ENCODE data around the gene DPYSL5. TPM values are rescaled to one million over a fixed set of nuclear protein-coding genes. Genes with fewer than 3 reads are reported as not detected.
A peak's percentile ranks its signal among the peaks of the same experiment; 100 is the strongest.

Gene DPYSL5
- total RNA-seq, 2 experiments from 2014 or later = not detected

DNA sequence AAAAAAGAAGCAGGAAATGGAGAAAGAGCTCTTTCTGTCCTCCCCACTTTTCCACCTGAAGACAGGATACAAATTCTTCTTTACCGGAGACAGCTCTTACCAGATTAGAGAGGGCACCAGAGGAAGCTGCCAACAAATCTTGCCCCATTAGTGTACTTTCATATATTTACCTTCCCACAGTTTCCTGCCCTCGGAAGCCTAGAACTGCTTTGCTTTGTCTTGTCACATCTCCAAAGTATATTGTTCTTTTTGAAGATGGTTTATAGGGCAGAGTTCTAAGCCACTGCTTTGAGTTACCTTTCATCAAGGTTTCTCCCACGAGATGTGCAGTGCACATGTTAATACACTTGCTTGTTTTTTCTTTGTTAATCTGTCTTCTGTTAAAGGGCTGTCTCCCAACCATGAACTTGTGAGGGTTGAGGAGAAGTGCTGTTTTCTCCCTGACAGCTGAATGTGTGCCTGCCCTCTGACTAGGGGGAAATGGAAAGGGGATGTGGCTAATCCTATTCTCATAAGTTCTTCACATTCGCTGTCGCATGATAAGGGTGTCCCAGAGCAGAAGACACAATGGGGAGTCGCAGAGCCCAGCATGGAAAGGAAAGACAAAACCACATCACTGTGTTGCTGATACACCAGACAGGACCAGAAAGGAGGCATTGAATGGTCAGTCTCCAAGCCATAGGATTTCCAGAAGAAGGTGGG is 37.9 kb upstream of the DPYSL5 start:
- no peaks in the 10 kb centered on the region for H3K36me3 Mint-ChIP-seq (ENCODE audit: low read depth)
- intact Hi-C loops (cut with DNase I, micrococcal nuclease) = no loop called here
- peaks cover 48% of the 10 kb centered on the region for H3K4me1 Mint-ChIP-seq (ENCODE audit: low read depth)
- H3K27ac ChIP-seq (ENCODE audit: low read depth in 1 of 2, low read length in 2 of 2) = peak overlapping the region in 1 of 2 donors; percentile 28
- no peaks in the 10 kb centered on the region for H3K9me3 Mint-ChIP-seq
- no peak overlapping the region for H3K4me3 ChIP-seq (ENCODE audit: low read length)
- CTCF ChIA-PET = no interaction called here
- peak overlapping the region; percentile 57 for H3K27ac Mint-ChIP-seq
- ATAC-seq (ENCODE audit: poor library complexity) (peak; percentile 82), DNase-seq (peak in 4 of 14 experiments; percentile 19 to 39 (median 32))
- H3K4me1 ChIP-seq (ENCODE audit: insufficient read depth, low read length) = peaks cover 41% of the 10 kb centered on the region
- H3K27me3 Mint-ChIP-seq = peaks cover 3% of the 10 kb centered on the region
- no peaks in the 10 kb centered on the region for H3K36me3 ChIP-seq (ENCODE audit: insufficient read depth, low read length)
- H3K4me3 Mint-ChIP-seq = peak overlapping the region; percentile 49
- POLR2A ChIA-PET = interaction anchor here (1.0 kb wide), 2 partner anchors 45 to 241 kb away, joined by 3 read pairs; partner anchors contain the start of gene AGBL5
- peaks cover 0 to 2% of the 10 kb centered on the region in 2 experiments for H3K27me3 ChIP-seq (ENCODE audit: control insufficient read depth in 1 of 2, insufficient read depth in 2 of 2, low read length in 2 of 2)
- TF ChIP-seq, protein P1, sequence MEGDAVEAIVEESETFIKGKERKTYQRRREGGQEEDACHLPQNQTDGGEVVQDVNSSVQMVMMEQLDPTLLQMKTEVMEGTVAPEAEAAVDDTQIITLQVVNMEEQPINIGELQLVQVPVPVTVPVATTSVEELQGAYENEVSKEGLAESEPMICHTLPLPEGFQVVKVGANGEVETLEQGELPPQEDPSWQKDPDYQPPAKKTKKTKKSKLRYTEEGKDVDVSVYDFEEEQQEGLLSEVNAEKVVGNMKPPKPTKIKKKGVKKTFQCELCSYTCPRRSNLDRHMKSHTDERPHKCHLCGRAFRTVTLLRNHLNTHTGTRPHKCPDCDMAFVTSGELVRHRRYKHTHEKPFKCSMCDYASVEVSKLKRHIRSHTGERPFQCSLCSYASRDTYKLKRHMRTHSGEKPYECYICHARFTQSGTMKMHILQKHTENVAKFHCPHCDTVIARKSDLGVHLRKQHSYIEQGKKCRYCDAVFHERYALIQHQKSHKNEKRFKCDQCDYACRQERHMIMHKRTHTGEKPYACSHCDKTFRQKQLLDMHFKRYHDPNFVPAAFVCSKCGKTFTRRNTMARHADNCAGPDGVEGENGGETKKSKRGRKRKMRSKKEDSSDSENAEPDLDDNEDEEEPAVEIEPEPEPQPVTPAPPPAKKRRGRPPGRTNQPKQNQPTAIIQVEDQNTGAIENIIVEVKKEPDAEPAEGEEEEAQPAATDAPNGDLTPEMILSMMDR (IDR thresholded peaks at IDR 0.05) = no peak
- peaks cover 0 to 6% of the 10 kb centered on the region in 2 experiments for H3K9me3 ChIP-seq (ENCODE audit: control insufficient read depth in 1 of 2, insufficient read depth in 1 of 2, low read length in 2 of 2)

DNA sequence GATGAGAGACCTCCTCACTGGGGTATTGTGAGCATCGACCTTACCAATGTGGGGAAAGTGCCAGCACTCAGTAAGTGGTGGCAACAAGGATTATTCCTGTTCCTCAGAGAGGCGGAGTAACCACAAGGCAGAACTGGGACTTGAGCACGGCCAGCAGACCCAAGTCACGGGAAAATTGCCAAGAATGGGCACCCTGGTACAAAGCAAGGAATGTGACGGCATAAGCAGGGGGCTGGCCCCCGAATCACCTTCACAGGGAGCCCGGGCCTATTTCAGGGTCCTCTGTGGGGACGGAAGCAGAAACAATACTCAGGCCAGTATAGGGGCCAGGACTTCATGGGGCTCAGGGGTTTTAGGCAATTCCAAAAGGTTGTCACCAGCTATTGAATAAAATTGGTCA is 36.7 kb upstream of the DPYSL5 start:
- TF ChIP-seq, protein P1 (IDR thresholded peaks at IDR 0.05) = no peak
- H3K27me3 ChIP-seq (ENCODE audit: control insufficient read depth in 1 of 2, insufficient read depth in 2 of 2, low read length in 2 of 2) = peaks cover 0 to 2% of the 10 kb centered on the region in 2 experiments
- ATAC-seq (ENCODE audit: poor library complexity) = no peak
- H3K27ac ChIP-seq (ENCODE audit: low read depth in 1 of 2, low read length in 2 of 2) = no peak overlapping the region
- H3K27ac Mint-ChIP-seq = no peak overlapping the region
- CTCF ChIA-PET = no interaction called here
- peaks cover 51% of the 10 kb centered on the region for H3K4me1 Mint-ChIP-seq (ENCODE audit: low read depth)
- POLR2A ChIA-PET = no interaction called here
- no peaks in the 10 kb centered on the region for H3K9me3 Mint-ChIP-seq
- H3K9me3 ChIP-seq (ENCODE audit: control insufficient read depth in 1 of 2, insufficient read depth in 1 of 2, low read length in 2 of 2) = peaks cover 0 to 6% of the 10 kb centered on the region in 2 experiments
- no peaks in the 10 kb centered on the region for H3K36me3 Mint-ChIP-seq (ENCODE audit: low read depth)
- intact Hi-C loops (cut with DNase I, micrococcal nuclease) = no loop called here
- peak overlapping the region; percentile 2 for H3K4me3 Mint-ChIP-seq
- no peak for DNase-seq
- H3K27me3 Mint-ChIP-seq = peaks cover 9% of the 10 kb centered on the region
- H3K36me3 ChIP-seq (ENCODE audit: insufficient read depth, low read length) = no peaks in the 10 kb centered on the region
- peaks cover 41% of the 10 kb centered on the region for H3K4me1 ChIP-seq (ENCODE audit: insufficient read depth, low read length)
- no peak overlapping the region for H3K4me3 ChIP-seq (ENCODE audit: low read length)

DNA sequence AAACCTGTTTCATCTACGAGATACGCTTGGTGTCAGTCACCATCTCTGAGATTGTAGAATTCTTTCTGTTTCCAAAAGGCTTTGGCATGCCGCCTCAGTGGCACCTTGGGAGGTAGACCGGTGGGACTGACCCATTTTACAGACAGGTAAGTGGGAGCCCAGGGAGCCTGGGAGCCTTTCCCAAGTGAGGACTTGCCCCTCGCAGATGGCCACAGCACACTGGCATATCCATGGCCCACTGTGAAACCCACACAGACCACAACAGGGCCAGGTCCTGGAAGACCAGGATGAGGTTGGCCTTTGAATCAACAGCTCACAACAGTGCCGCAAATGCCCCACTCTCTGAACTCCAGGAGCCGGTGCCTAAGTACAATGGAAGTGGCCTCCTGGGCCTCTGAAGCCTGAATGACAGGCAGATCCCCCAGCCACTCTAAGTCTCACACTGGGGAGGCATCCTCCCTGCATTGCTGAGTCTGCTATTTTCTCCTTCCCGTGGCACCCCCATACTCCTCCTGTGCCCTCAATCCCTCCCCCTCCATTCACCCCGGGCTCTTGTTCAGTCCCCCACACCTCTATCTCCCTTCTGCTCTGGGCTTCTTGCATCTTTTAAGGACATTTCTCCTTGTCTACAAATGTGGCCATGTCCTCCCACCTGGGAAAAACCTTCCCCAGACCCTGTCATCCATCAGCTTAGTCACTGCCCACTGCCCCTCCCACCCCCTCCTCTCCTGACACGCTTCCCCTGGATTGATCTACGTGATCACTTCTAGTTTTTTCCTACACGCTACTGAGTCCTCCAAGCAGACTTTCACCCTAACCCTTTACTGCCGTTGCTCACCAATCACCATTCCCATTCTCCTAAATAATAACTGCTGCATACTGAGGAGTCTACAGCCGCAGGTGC is 35.9 kb upstream of the DPYSL5 start:
- no peak overlapping the region for H3K4me3 ChIP-seq (ENCODE audit: low read length)
- Mint-ChIP-seq H3K9me3 (no peaks in the 10 kb centered on the region), H3K4me1 (ENCODE audit: low read depth) (peaks cover 51% of the 10 kb centered on the region), H3K4me3 (peak overlapping the region; percentile 2), H3K27me3 (peaks cover 14% of the 10 kb centered on the region), H3K27ac (no peak overlapping the region), H3K36me3 (ENCODE audit: low read depth) (no peaks in the 10 kb centered on the region)
- TF ChIP-seq, protein P1 (IDR thresholded peaks at IDR 0.05) = no peak
- H3K27me3 ChIP-seq (ENCODE audit: control insufficient read depth in 1 of 2, insufficient read depth in 2 of 2, low read length in 2 of 2) = peaks cover 0 to 5% of the 10 kb centered on the region in 2 experiments
- H3K27ac ChIP-seq (ENCODE audit: low read depth in 1 of 2, low read length in 2 of 2) = no peak overlapping the region
- DNase-seq = no peak
- ATAC-seq (ENCODE audit: poor library complexity) = no peak
- H3K36me3 ChIP-seq (ENCODE audit: insufficient read depth, low read length) = no peaks in the 10 kb centered on the region
- H3K9me3 ChIP-seq (ENCODE audit: control insufficient read depth in 1 of 2, insufficient read depth in 1 of 2, low read length in 2 of 2) = peaks cover 0 to 6% of the 10 kb centered on the region in 2 experiments
- intact Hi-C loops (cut with DNase I, micrococcal nuclease) = no loop called here
- peaks cover 41% of the 10 kb centered on the region for H3K4me1 ChIP-seq (ENCODE audit: insufficient read depth, low read length)
- CTCF ChIA-PET = no interaction called here
- POLR2A ChIA-PET = no interaction called here
